Fibroblast of lung (primary cell): ENCODE data around the gene C7orf57. TPM values are rescaled to one million over a fixed set of nuclear protein-coding genes. Genes with fewer than 3 reads are reported as not detected.

Experiments
- DNase-seq, 2 donors: peaks; one replicate each; pipeline versions ENCODE4 v3.0.0 to v3.0.0-alpha.2; 2010; ENCODE audit warnings: low read depth in 2 of 2
- H2AFZ ChIP-seq: 2 replicates; pipeline ENCODE4 v1.5.1; 2012; ENCODE audit warnings: low read length, control low read depth, inconsistent platforms
- H3K27ac ChIP-seq: 2 replicates; pipeline ENCODE4 v1.5.1; 2011; ENCODE audit warnings: low read length, control low read depth; ENCODE audit not compliant: insufficient read depth
- H3K27me3 ChIP-seq: 2 replicates; pipeline ENCODE4 v1.5.1; 2011; ENCODE audit warnings: mild to moderate bottlenecking, low read length; ENCODE audit not compliant: control insufficient read depth, insufficient read depth
- H3K36me3 ChIP-seq: 2 replicates; pipeline ENCODE4 v1.5.1; 2011; ENCODE audit warnings: low read length; ENCODE audit not compliant: control insufficient read depth, insufficient read depth
- H3K4me1 ChIP-seq: 2 replicates; pipeline ENCODE4 v1.5.1; 2011; ENCODE audit warnings: low read length; ENCODE audit not compliant: control insufficient read depth, insufficient read depth; ENCODE audit errors: extremely low read depth
- H3K4me2 ChIP-seq: 2 replicates; pipeline ENCODE4 v1.5.1; 2011; ENCODE audit warnings: low read length, control low read depth; ENCODE audit not compliant: insufficient read depth; ENCODE audit errors: extremely low read depth
- H3K4me3 ChIP-seq, 4 experiments: fragments of 200-600 bp in 1 of 4; sonication (generic) in 1 of 4; replicated peaks in 1 of 4; 2 replicates each; pipeline ENCODE4 v1.5.1; 2011 to 2016; ENCODE audit warnings: low read length in 4 of 4, low read depth in 3 of 4, mild to moderate bottlenecking in 3 of 4, control low read depth in 2 of 4, inconsistent platforms in 1 of 4, mixed read lengths in 1 of 4; ENCODE audit not compliant: insufficient read depth in 1 of 4; ENCODE audit errors: control extremely low read depth in 1 of 4
- H3K79me2 ChIP-seq: 2 replicates; pipeline ENCODE4 v1.5.1; 2012; ENCODE audit warnings: mild to moderate bottlenecking, low read length, inconsistent platforms; ENCODE audit not compliant: control insufficient read depth, insufficient read depth
- H3K9ac ChIP-seq: 2 replicates; pipeline ENCODE4 v1.5.1; 2011; ENCODE audit warnings: mild to moderate bottlenecking, low read length, control low read depth; ENCODE audit not compliant: insufficient read depth
- H3K9me3 ChIP-seq: 2 replicates; pipeline ENCODE4 v1.5.1; 2012; ENCODE audit warnings: low read depth, low read length; ENCODE audit not compliant: control insufficient read depth, insufficient read depth
- H4K20me1 ChIP-seq: 2 replicates; pipeline ENCODE4 v1.5.1; 2011; ENCODE audit warnings: low read length; ENCODE audit not compliant: control insufficient read depth, insufficient read depth; ENCODE audit errors: extremely low read depth
- EZH2 ChIP-seq: IDR thresholded peaks from 2 replicates; pipeline ENCODE4 v1.5.1; 2012; ENCODE audit warnings: low read length, control low read depth, mild to moderate bottlenecking; ENCODE audit errors: missing control alignments
- polyA plus RNA-seq, 2 donors: library from polyadenylated mRNA; depleted of rRNA in 1 of 2; stranded (reverse) in 1 of 2; unstranded in 1 of 2; fragments of >200 nt; gene quantifications; 2 replicates each; pipeline ENCODE4 v1.2.1, GENCODE V29; 2011 to 2012; ENCODE audit warnings: missing spikeins in 1 of 2
- total RNA-seq: library from RNA; depleted of rRNA; stranded (reverse); fragments of >200 nt; gene quantifications from 2 replicates; pipeline ENCODE4 v1.2.1, GENCODE V29; 2014
- TF ChIP-seq, protein P1 (sequence below), 2 donors: IDR thresholded peaks in 1 of 2; conservative IDR thresholded peaks in 1 of 2; 1 replicate in 1 of 2; 2 replicates in 1 of 2; pipeline ENCODE4 v1.5.1; 2011 to 2012; ENCODE audit warnings: low read length in 2 of 2, control low read depth in 1 of 2, inconsistent platforms in 1 of 2, low read depth in 1 of 2, mild to moderate bottlenecking in 1 of 2

The C7orf57 gene
- total and polyA plus RNA-seq, 2 donors (not counting 1 experiment from before 2014, with no cell fraction given): not detected

GRCh38 chr7:48004032-48004431, 31.3 kb upstream of the C7orf57 start:
- H2AFZ ChIP-seq: no peak overlapping the region
- no peaks in the 10 kb centered on the region for H3K9me3 ChIP-seq
- no peak for DNase-seq
- no peaks in the 10 kb centered on the region for H3K79me2 ChIP-seq
- no peak overlapping the region for H3K4me3 ChIP-seq
- H3K9ac ChIP-seq: no peak overlapping the region
- H3K36me3 ChIP-seq: no peaks in the 10 kb centered on the region
- H3K27me3 ChIP-seq: peaks cover 3% of the 10 kb centered on the region
- no peak for TF ChIP-seq EZH2
- TF ChIP-seq, protein P1, sequence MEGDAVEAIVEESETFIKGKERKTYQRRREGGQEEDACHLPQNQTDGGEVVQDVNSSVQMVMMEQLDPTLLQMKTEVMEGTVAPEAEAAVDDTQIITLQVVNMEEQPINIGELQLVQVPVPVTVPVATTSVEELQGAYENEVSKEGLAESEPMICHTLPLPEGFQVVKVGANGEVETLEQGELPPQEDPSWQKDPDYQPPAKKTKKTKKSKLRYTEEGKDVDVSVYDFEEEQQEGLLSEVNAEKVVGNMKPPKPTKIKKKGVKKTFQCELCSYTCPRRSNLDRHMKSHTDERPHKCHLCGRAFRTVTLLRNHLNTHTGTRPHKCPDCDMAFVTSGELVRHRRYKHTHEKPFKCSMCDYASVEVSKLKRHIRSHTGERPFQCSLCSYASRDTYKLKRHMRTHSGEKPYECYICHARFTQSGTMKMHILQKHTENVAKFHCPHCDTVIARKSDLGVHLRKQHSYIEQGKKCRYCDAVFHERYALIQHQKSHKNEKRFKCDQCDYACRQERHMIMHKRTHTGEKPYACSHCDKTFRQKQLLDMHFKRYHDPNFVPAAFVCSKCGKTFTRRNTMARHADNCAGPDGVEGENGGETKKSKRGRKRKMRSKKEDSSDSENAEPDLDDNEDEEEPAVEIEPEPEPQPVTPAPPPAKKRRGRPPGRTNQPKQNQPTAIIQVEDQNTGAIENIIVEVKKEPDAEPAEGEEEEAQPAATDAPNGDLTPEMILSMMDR (conservative IDR thresholded peaks at IDR 0.05 in 1 of 2, IDR thresholded peaks at IDR 0.05 in 1 of 2; ENCODE audit: low read depth in 1 of 2, low read length in 2 of 2): no peak
- no peak overlapping the region for H3K27ac ChIP-seq
- H4K20me1 ChIP-seq: no peaks in the 10 kb centered on the region
- no peak overlapping the region for H3K4me2 ChIP-seq
- no peaks in the 10 kb centered on the region for H3K4me1 ChIP-seq

- H3K4me2 ChIP-seq: no peak overlapping the region
- no peak overlapping the region for H3K27ac ChIP-seq
- H3K79me2 ChIP-seq: no peaks in the 10 kb centered on the region
- H3K9me3 ChIP-seq: no peaks in the 10 kb centered on the region
- no peaks in the 10 kb centered on the region for H3K4me1 ChIP-seq
- no peak overlapping the region for H3K9ac ChIP-seq
- no peak overlapping the region for H3K4me3 ChIP-seq
- no peak overlapping the region for H2AFZ ChIP-seq
- no peaks in the 10 kb centered on the region for H4K20me1 ChIP-seq
- peaks cover 3% of the 10 kb centered on the region for H3K27me3 ChIP-seq
- DNase-seq: no peak
- no peaks in the 10 kb centered on the region for H3K36me3 ChIP-seq
- TF ChIP-seq EZH2: no peak
- TF ChIP-seq, protein P1 (conservative IDR thresholded peaks at IDR 0.05 in 1 of 2, IDR thresholded peaks at IDR 0.05 in 1 of 2; ENCODE audit: low read depth in 1 of 2, low read length in 2 of 2): no peak
Measured at GRCh38 chr7:48004638-48005037, 30.7 kb upstream of the C7orf57 start.

DNA sequence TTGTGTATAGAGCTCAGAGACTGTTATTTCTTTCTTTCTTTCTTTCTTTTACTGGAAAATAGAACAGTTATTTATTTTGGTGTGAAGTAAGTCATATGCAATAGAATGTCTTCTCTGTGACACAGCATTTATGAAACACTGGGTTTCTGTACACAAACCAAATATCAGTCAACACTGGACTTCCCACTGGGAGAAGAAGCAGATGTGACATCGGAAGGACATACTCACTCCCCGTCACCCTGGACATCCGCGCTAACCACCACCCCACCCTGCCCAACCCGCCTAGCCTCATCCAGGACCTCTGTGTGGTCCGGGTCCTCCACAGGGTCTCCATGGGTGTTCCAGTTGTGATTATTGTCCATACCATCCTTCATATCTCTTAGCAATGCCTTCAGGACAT, 28.5 kb upstream of the C7orf57 start:
- DNase-seq: no peak
- Histone ChIP-seq H2AFZ (no peak overlapping the region), H3K27me3 (peaks cover 3% of the 10 kb centered on the region), H3K27ac (no peak overlapping the region), H3K4me2 (no peak overlapping the region), H4K20me1 (no peaks in the 10 kb centered on the region), H3K36me3 (no peaks in the 10 kb centered on the region), H3K4me3 (no peak overlapping the region), H3K79me2 (no peaks in the 10 kb centered on the region), H3K9ac (no peak overlapping the region), H3K9me3 (no peaks in the 10 kb centered on the region), H3K4me1 (no peaks in the 10 kb centered on the region)
- TF ChIP-seq, protein P1 (conservative IDR thresholded peaks at IDR 0.05 in 1 of 2, IDR thresholded peaks at IDR 0.05 in 1 of 2; ENCODE audit: low read depth in 1 of 2, low read length in 2 of 2): no peak
- TF ChIP-seq EZH2: no peak
